ENCODE data around the gene SETD3. TPM values are rescaled to one million over a fixed set of nuclear protein-coding genes. Genes with fewer than 3 reads are reported as not detected.

The SETD3 gene
- total RNA-seq, 6 experiments from 2014 or later, result 24.7 to 42.0 (median 28.8) TPM

- ATAC-seq, result no peak
- 90% methylated on average over 2 of the region's 7 CpGs for WGBS (ENCODE audit: insufficient coverage, low coverage, low lambda C conversion rate, missing lambda C conversion rate)
- H3K36me3 ChIP-seq, result no peaks in the 10 kb centered on the region
These were observed 126.3 kb downstream of the SETD3 start for GRCh38 chr14:99354166-99354875.

GRCh38 chr14:99352688-99353280 is 127.9 kb downstream of the SETD3 start:
- no peak overlapping the region for H3K27ac ChIP-seq
- DNase-seq (no peak), ATAC-seq (no peak)
- H3K4me3 ChIP-seq, result no peak overlapping the region
- H3K9me3 ChIP-seq, result no peaks in the 10 kb centered on the region
- 76% methylated on average over 7 of the region's 26 CpGs for WGBS (ENCODE audit: insufficient coverage, low coverage, low lambda C conversion rate, missing lambda C conversion rate)
- TF ChIP-seq CTCF (IDR thresholded peaks at IDR 0.05) (no peak), POLR2A (IDR thresholded peaks at IDR 0.05) (no peak)
- no peaks in the 10 kb centered on the region for H3K27me3 ChIP-seq
- no peaks in the 10 kb centered on the region for H3K36me3 ChIP-seq
- intact Hi-C loops (cut with DNase I), result no loop called here
- no peaks in the 10 kb centered on the region for H3K4me1 ChIP-seq

More at GRCh38 chr14:99354166-99354875, 126.3 kb downstream of the SETD3 start:
- Histone ChIP-seq H3K4me3 (no peak overlapping the region), H3K9me3 (no peaks in the 10 kb centered on the region), H3K27me3 (no peaks in the 10 kb centered on the region), H3K27ac (no peak overlapping the region), H3K4me1 (no peaks in the 10 kb centered on the region)
- intact Hi-C loops (cut with DNase I), result no loop called here
- DNase-seq, result no peak
- TF ChIP-seq POLR2A (IDR thresholded peaks at IDR 0.05) (no peak), CTCF (IDR thresholded peaks at IDR 0.05) (no peak)

GRCh38 chr14:99351166-99352007 is 129.3 kb downstream of the SETD3 start:
- H3K4me1 ChIP-seq, result no peaks in the 10 kb centered on the region
- no peak overlapping the region for H3K4me3 ChIP-seq
- no peaks in the 10 kb centered on the region for H3K36me3 ChIP-seq
- no peak overlapping the region for H3K27ac ChIP-seq
- no peaks in the 10 kb centered on the region for H3K9me3 ChIP-seq
- TF ChIP-seq POLR2A (IDR thresholded peaks at IDR 0.05) (no peak), CTCF (IDR thresholded peaks at IDR 0.05) (no peak)
- no peak for ATAC-seq
- 55% methylated on average over 13 of the region's 14 CpGs for WGBS (ENCODE audit: insufficient coverage, low coverage, low lambda C conversion rate, missing lambda C conversion rate)
- H3K27me3 ChIP-seq, result no peaks in the 10 kb centered on the region
- DNase-seq, result no peak
- intact Hi-C loops (cut with DNase I), result no loop called here

GRCh38 chr14:99350751-99351150 is 129.9 kb downstream of the SETD3 start:
- 76% methylated on average over 7 of the region's 12 CpGs for whole genome bisulfite sequencing (ENCODE audit: insufficient coverage, low coverage, low lambda C conversion rate, missing lambda C conversion rate)
- DNase-seq (no peak), ATAC-seq (no peak)
- Histone ChIP-seq H3K36me3 (no peaks in the 10 kb centered on the region), H3K27ac (no peak overlapping the region), H3K9me3 (no peaks in the 10 kb centered on the region), H3K4me1 (no peaks in the 10 kb centered on the region), H3K27me3 (no peaks in the 10 kb centered on the region), H3K4me3 (no peak overlapping the region)
- intact Hi-C loops (cut with DNase I), result no loop called here
- TF ChIP-seq POLR2A (IDR thresholded peaks at IDR 0.05), result no peak
- no peak for TF ChIP-seq CTCF (IDR thresholded peaks at IDR 0.05)

Data from right lobe of liver (tissue), 6 donors.